SK-N-MC (cell line): ENCODE results near the gene EPN2.
A peak's percentile ranks its signal among the peaks of the same experiment; 100 is the strongest.

Experiments
- DNase-seq: peaks from one replicate; pipeline ENCODE4 v3.0.0-alpha.2; 2011; ENCODE audit warnings: low read depth, low spot score
- H3K27ac ChIP-seq: fragments of 200-600 bp; sonication (generic); 2 replicates; pipeline ENCODE4 v1.5.1; 2016; ENCODE audit warnings: mixed run types
- H3K36me3 ChIP-seq: fragments of 200-600 bp; sonication (generic); 2 replicates; pipeline ENCODE4 v1.6.1; 2017; ENCODE audit warnings: antibody characterized with exemption, low read length, mixed read lengths; ENCODE audit not compliant: insufficient read depth
- H3K4me3 ChIP-seq: fragments of 200-600 bp; sonication (generic); 2 replicates; pipeline ENCODE4 v1.5.1; 2016
- H3K9ac ChIP-seq: fragments of 200-600 bp; sonication (generic); 2 replicates; pipeline ENCODE4 v1.8.0; 2017; ENCODE audit warnings: mixed run types, mixed read lengths; ENCODE audit not compliant: insufficient read length
- H3K9me3 ChIP-seq: fragments of 200-600 bp; sonication (generic); 2 replicates; pipeline ENCODE4 v1.6.1; 2017; ENCODE audit warnings: low read depth, mild to moderate bottlenecking, antibody characterized with exemption, low read length, moderate library complexity, mixed read lengths
- EZH2 ChIP-seq: fragments of 200-600 bp; sonication (generic); IDR thresholded peaks from one replicate; pipeline ENCODE4 v1.6.1; 2017; ENCODE audit warnings: antibody characterized with exemption
- FOXP2 ChIP-seq: optimal IDR thresholded peaks from 2 replicates; pipeline ENCODE3; 2011; ENCODE audit warnings: mild to moderate bottlenecking, moderate library complexity; ENCODE audit not compliant: insufficient read depth; ENCODE audit errors: extremely low read length, control extremely low read depth
- POLR2AphosphoS5 ChIP-seq: IDR thresholded peaks from 2 replicates; pipeline ENCODE4 v1.6.1; 2012; ENCODE audit warnings: mild to moderate bottlenecking, low read depth, low read length, borderline replicate concordance

Gene EPN2

GRCh38 chr17:19243838-19244237 is 6.7 kb downstream of the EPN2 start:
- H3K4me3 ChIP-seq: no peak overlapping the region
- no peak overlapping the region for H3K9ac ChIP-seq
- DNase-seq: no peak
- H3K9me3 ChIP-seq: no peaks in the 10 kb centered on the region
- no peaks in the 10 kb centered on the region for H3K36me3 ChIP-seq
- no peak overlapping the region for H3K27ac ChIP-seq
- TF ChIP-seq EZH2 (no peak), POLR2AphosphoS5 (no peak), FOXP2 (no peak)

DNA sequence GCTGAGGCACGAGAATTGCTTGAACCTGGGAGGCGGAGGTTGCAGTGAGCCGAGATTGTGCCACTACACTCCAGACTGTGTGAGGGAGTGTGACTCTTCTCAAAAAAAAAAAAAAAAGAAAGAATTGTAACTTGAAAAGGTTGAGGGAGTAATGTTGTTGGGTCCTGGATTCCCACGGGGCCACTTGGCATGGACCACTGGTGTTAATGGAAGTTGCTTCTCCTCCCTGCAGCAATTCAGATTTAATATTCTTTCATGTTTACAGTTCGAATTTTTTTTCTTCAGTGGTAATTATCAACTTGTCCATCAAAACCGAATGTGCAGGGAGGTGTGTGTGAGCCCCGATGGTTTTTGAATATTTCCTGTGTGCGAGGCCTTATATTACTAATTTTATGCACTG is 7.2 kb downstream of the EPN2 start:
- TF ChIP-seq EZH2 (no peak), FOXP2 (no peak), POLR2AphosphoS5 (no peak)
- Histone ChIP-seq H3K27ac (no peak overlapping the region), H3K9ac (no peak overlapping the region), H3K36me3 (no peaks in the 10 kb centered on the region), H3K9me3 (no peaks in the 10 kb centered on the region), H3K4me3 (no peak overlapping the region)
- DNase-seq: no peak

- no peak for DNase-seq
- no peaks in the 10 kb centered on the region for H3K36me3 ChIP-seq
- no peak overlapping the region for H3K27ac ChIP-seq
- H3K9me3 ChIP-seq: no peaks in the 10 kb centered on the region
- no peak overlapping the region for H3K9ac ChIP-seq
- H3K4me3 ChIP-seq: no peak overlapping the region
- TF ChIP-seq EZH2: no peak
- no peak for TF ChIP-seq POLR2AphosphoS5
- no peak for TF ChIP-seq FOXP2
Measured at GRCh38 chr17:19244781-19245180, 7.6 kb downstream of the EPN2 start.

- no peak for DNase-seq
- TF ChIP-seq FOXP2: no peak
- no peak for TF ChIP-seq EZH2
- Histone ChIP-seq H3K36me3 (0 out of 2 replicates have a peak, but pooled peaks cover 2% of the 10 kb centered on the region), H3K4me3 (no peak overlapping the region), H3K9ac (no peak overlapping the region), H3K9me3 (no peaks in the 10 kb centered on the region), H3K27ac (no peak overlapping the region)
Measured at GRCh38 chr17:19247473-19247872, 10.3 kb downstream of the EPN2 start.

DNA sequence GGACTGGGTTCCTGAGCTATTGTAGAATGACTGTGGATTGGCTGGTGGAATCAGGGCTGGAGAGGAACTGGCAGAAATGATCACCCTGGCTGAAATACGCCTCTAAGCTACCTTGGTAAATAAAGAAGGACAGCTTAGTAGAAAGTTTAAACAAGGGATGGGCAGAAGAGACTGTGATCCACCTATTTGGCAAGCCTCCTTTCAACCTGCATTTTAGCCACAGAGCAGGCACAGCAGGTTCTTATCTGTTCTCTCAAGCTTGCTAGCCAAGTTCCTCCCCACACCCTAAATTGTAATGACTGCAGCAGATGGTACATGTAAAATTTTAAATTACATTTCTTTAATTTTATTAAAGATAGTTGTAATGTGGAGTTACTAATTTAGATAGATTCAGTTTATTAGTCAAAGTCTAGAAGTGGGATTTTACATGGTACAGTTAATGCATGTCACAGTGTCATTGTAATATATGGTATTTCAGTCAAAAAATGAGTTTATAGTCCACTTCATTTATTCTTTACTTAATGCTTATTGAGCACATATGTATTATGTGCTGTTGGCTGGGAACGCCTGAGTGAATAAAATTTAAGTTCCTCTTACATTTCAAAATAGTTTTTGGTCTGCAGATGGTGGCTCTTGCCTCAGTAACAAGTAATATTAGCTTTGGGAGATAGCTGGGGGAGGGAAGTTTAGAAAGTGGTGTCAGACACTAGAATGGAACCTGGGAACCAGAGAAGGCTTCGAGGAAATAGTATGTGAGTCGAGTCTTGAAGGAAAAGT is 11.2 kb downstream of the EPN2 start:
- no peak for DNase-seq
- no peak overlapping the region for H3K9ac ChIP-seq
- H3K36me3 ChIP-seq: peaks cover 8% of the 10 kb centered on the region; the same call in 1 of the 2 replicates
- no peak overlapping the region for H3K4me3 ChIP-seq
- TF ChIP-seq POLR2AphosphoS5 (no peak), EZH2 (no peak), FOXP2 (no peak)
- no peaks in the 10 kb centered on the region for H3K9me3 ChIP-seq
- H3K27ac ChIP-seq: 0 out of 2 replicates have a peak overlapping the region, but pooled peaks have one; percentile 16

GRCh38 chr17:19248928-19249574 is 11.9 kb downstream of the EPN2 start:
- no peak overlapping the region for H3K9ac ChIP-seq
- H3K9me3 ChIP-seq: no peaks in the 10 kb centered on the region
- peaks cover 8% of the 10 kb centered on the region; the same call in 1 of the 2 replicates for H3K36me3 ChIP-seq
- no peak overlapping the region for H3K4me3 ChIP-seq
- TF ChIP-seq POLR2AphosphoS5: no peak
- no peak for TF ChIP-seq FOXP2
- H3K27ac ChIP-seq: 0 out of 2 replicates have a peak overlapping the region, but pooled peaks have one; percentile 6
- DNase-seq: no peak

GRCh38 chr17:19249681-19250080 is 12.5 kb downstream of the EPN2 start:
- no peak overlapping the region for H3K9ac ChIP-seq
- H3K27ac ChIP-seq: 0 out of 2 replicates have a peak overlapping the region, but pooled peaks have one; percentile 6
- no peak for DNase-seq
- no peaks in the 10 kb centered on the region for H3K9me3 ChIP-seq
- no peak for TF ChIP-seq EZH2
- TF ChIP-seq POLR2AphosphoS5: no peak
- no peak for TF ChIP-seq FOXP2
- H3K4me3 ChIP-seq: no peak overlapping the region
- peaks cover 8% of the 10 kb centered on the region; the same call in 1 of the 2 replicates for H3K36me3 ChIP-seq

DNA sequence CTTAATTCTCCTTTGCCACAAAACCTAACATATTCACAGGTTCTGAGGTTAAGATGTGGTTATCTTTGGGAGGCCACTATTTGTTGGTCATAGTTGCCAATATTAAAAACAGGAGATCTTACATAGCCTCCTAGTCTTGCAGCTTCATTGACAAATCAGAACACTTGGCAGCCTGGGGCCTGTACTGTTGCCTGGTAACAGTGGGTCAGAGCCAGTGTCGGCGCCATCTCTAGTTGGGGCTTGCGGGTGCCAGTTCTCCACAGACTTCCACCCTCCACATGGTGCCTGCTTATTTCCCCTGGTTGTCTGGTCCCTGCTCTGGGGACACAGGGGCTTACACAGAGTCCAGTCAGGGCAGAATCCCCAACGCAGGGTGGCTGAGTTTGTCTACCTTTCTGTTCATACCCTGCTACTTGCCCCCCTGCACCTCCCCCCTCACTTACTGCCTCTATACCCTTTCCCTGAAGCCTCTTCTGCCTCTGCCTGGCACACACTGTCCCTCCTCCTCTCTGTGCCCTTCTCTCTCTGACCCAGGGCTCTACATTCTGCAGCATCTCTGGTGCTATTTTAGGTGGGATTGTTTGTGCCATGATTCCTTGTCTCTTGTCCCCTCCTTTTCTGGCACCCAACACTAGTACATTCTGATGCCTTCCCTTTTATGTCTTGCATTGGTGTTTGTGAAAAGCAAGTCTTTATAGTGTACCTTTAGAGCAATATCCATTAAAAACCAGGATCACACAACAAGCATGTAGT is 13.4 kb downstream of the EPN2 start:
- no peak for TF ChIP-seq POLR2AphosphoS5
- no peak for TF ChIP-seq FOXP2
- TF ChIP-seq EZH2: no peak
- Histone ChIP-seq H3K27ac (no peak overlapping the region), H3K4me3 (no peak overlapping the region), H3K9ac (no peak overlapping the region), H3K9me3 (no peaks in the 10 kb centered on the region), H3K36me3 (peaks cover 8% of the 10 kb centered on the region; the same call in 1 of the 2 replicates)
- DNase-seq: no peak
